ENCODE measurements around the gene TSSK2. TPM values are rescaled to one million over a fixed set of nuclear protein-coding genes. Genes with fewer than 3 reads are reported as not detected.
A peak's percentile ranks its signal among the peaks of the same experiment; 100 is the strongest.

TSSK2 gene
- total RNA-seq, 1 donor: not detected

- DNase-seq (ENCODE audit: low read depth in 2 of 3, low spot score in 2 of 3): no peak
These were observed 35.3 kb downstream of the TSSK2 start for GRCh38 chr22:19166421-19166820.

GRCh38 chr22:19167106-19167869, 36.2 kb downstream of the TSSK2 start:
- no peak for DNase-seq (ENCODE audit: low read depth in 2 of 3, low spot score in 2 of 3)

- DNase-seq (ENCODE audit: low read depth in 2 of 3, low spot score in 2 of 3): no peak
These were observed 37.2 kb downstream of the TSSK2 start for GRCh38 chr22:19168088-19168890.

- no peak for DNase-seq (ENCODE audit: low read depth in 2 of 3, low spot score in 2 of 3)
These were observed 38.2 kb downstream of the TSSK2 start for GRCh38 chr22:19169002-19169946.

GRCh38 chr22:19169947-19170318, 38.8 kb downstream of the TSSK2 start:
- DNase-seq (ENCODE audit: low read depth in 2 of 3, low spot score in 2 of 3): no peak

- no peak for DNase-seq (ENCODE audit: low read depth in 2 of 3, low spot score in 2 of 3)
These were observed 41.3 kb downstream of the TSSK2 start for GRCh38 chr22:19172213-19173046.

- no peak for DNase-seq (ENCODE audit: low read depth in 2 of 3, low spot score in 2 of 3)
These were observed 42.2 kb downstream of the TSSK2 start for GRCh38 chr22:19173047-19174035.

GRCh38 chr22:19174106-19175025, 43.3 kb downstream of the TSSK2 start:
- DNase-seq (ENCODE audit: low read depth in 2 of 3, low spot score in 2 of 3): peak in 2 of 3 donors; percentile 40 to 73

- DNase-seq (ENCODE audit: low read depth in 2 of 3, low spot score in 2 of 3): no peak
These were observed 44.0 kb downstream of the TSSK2 start for GRCh38 chr22:19175026-19175601.

- DNase-seq (ENCODE audit: low read depth in 2 of 3, low spot score in 2 of 3): no peak
These were observed 44.6 kb downstream of the TSSK2 start for GRCh38 chr22:19175602-19176174.

- no peak for DNase-seq (ENCODE audit: low read depth in 2 of 3, low spot score in 2 of 3)
These were observed 45.1 kb downstream of the TSSK2 start for GRCh38 chr22:19176175-19176643.

GRCh38 chr22:19176732-19177131, 45.6 kb downstream of the TSSK2 start:
- DNase-seq (ENCODE audit: low read depth in 2 of 3, low spot score in 2 of 3): no peak

- no peak for DNase-seq (ENCODE audit: low read depth in 2 of 3, low spot score in 2 of 3)
These were observed 46.3 kb downstream of the TSSK2 start for GRCh38 chr22:19177164-19178064.

- DNase-seq (ENCODE audit: low read depth in 2 of 3, low spot score in 2 of 3): peak; percentile 33 to 36 (median 34)
These were observed 47.1 kb downstream of the TSSK2 start for GRCh38 chr22:19178065-19178656.
